ENCODE measurements around the gene ZNF888.
"Not testable (repeated sequence)": the region's sequence is repeated elsewhere in the genome, so short reads cannot be mapped to it uniquely, and the experiment has no call there.

Gene ZNF888

GRCh38 chr19:52880895-52881389 is 42.3 kb downstream of the ZNF888 start:
- no peak for DNase-seq (ENCODE audit: low read depth in 1 of 2, low spot score in 1 of 2)

- not testable (repeated sequence) for DNase-seq (ENCODE audit: low read depth in 1 of 2, low spot score in 1 of 2)
Observed at GRCh38 chr19:52872996-52873395, 50.2 kb downstream of the ZNF888 start.

- DNase-seq (ENCODE audit: low read depth in 1 of 2, low spot score in 1 of 2) = no peak
Observed at GRCh38 chr19:52871466-52871865, 51.8 kb downstream of the ZNF888 start.

GRCh38 chr19:52868031-52868430 is 55.2 kb downstream of the ZNF888 start:
- DNase-seq (ENCODE audit: low read depth in 1 of 2, low spot score in 1 of 2) = not testable (repeated sequence)

GRCh38 chr19:52857378-52858191 is 65.6 kb downstream of the ZNF888 start, which contains the start of gene ZNF468:
Gene ZNF468, minus strand, starts transcription at chr19:52857619. Its CDS starts 3,347 bp downstream, at chr19:52854272.
- peak; percentile 39 to 47 for DNase-seq (ENCODE audit: low read depth in 1 of 2, low spot score in 1 of 2)

GRCh38 chr19:52856540-52857377 is 66.5 kb downstream of the ZNF888 start:
- peak in 1 of 2 donors; percentile 0 for DNase-seq (ENCODE audit: low read depth in 1 of 2, low spot score in 1 of 2)

Data from activated CD4-positive, alpha-beta T cell treated with anti-CD3 and anti-CD28 coated beads, Interleukin-2, amount 50 U/mL, for 24 hours (primary cell).